Adipocyte (in vitro differentiated cells): Measurements from ENCODE around the gene NUDT7.

Experiments
- DNase-seq: peaks from one replicate; pipeline ENCODE4 v3.0.0-alpha.2; 2015; ENCODE audit warnings: low read depth
- H3K27me3 ChIP-seq: replicated peaks from 2 replicates; pipeline ENCODE4 v1.7.0; 2013; ENCODE audit warnings: mild to moderate bottlenecking, low read length, moderate library complexity; ENCODE audit not compliant: control insufficient read depth, insufficient read depth
- H3K36me3 ChIP-seq: 2 replicates; pipeline ENCODE4 v1.7.0; 2013; ENCODE audit warnings: low read length, mild to moderate bottlenecking, moderate library complexity; ENCODE audit not compliant: control insufficient read depth, insufficient read depth, severe bottlenecking
- H3K4me1 ChIP-seq: 2 replicates; pipeline ENCODE4 v1.7.0; 2013; ENCODE audit warnings: mild to moderate bottlenecking, low read length, moderate library complexity; ENCODE audit not compliant: control insufficient read depth, insufficient read depth
- H3K4me3 ChIP-seq: 2 replicates; pipeline ENCODE4 v1.7.0; 2013; ENCODE audit warnings: mild to moderate bottlenecking, low read length, moderate library complexity
- H3K9ac ChIP-seq: 2 replicates; pipeline ENCODE4 v1.7.0; 2013; ENCODE audit warnings: mild to moderate bottlenecking, low read length, moderate library complexity
- H3K9me3 ChIP-seq: 2 replicates; pipeline ENCODE4 v1.7.0; 2013; ENCODE audit warnings: mild to moderate bottlenecking, low read length, moderate library complexity; ENCODE audit not compliant: control insufficient read depth

The NUDT7 gene

DNA sequence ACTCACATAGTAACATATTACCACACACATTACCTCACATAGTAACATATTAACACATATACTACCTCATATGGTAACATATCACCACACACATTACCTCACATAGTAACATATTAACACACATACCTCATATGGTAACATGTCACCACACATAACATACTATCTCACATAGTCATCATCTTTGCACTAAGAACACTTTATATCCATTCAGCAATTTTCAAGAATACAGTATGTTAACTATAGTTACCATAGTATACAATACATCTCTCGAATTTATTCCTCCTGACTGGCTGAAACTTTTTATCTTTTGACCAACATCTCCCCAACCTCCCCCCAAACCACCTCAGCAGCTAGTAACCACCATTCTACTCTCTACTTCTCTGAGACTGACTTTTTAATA lies 7.6 kb downstream of the NUDT7 start:
- no peak for DNase-seq
- Histone ChIP-seq H3K36me3 (peaks cover 11% of the 10 kb centered on the region), H3K9ac (no peak overlapping the region), H3K4me1 (no peaks in the 10 kb centered on the region), H3K4me3 (no peak overlapping the region), H3K27me3 (no peaks in the 10 kb centered on the region), H3K9me3 (no peaks in the 10 kb centered on the region)

DNA sequence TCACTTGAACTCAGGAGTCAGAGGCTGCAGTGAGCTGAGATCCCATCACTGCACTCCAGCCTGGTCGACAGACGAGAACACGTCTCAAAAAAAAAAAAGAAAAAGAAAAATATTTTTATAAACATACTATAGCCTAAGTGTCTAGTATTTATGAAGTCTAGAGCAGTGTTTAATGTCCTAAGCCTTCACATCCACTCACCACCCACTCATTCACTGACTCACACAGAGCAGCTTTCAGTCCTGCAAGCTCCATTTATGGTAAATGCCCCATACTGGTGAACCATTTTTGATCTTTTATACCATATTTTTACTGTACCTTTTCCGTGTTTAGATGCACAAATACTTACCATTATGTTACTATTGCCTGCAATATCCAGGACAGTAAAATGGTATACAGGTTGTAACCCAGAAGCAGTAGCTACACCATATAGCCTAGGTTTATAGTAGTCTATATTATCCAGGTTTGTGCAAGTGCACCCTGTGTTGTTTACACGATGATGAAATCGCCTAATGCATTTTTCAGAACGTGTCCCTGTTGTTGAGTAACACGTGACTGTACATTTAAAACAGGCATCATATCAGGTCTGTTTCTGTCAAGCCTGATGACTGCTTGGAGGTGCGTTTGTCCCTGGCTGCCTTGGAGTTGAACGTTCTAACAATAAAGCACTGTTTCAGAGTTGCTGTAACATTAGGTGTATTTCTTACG lies 10.1 kb downstream of the NUDT7 start:
- Histone ChIP-seq H3K4me3 (no peak overlapping the region), H3K9ac (no peak overlapping the region), H3K36me3 (peaks cover 11% of the 10 kb centered on the region), H3K9me3 (no peaks in the 10 kb centered on the region), H3K27me3 (no peaks in the 10 kb centered on the region), H3K4me1 (no peaks in the 10 kb centered on the region)
- DNase-seq: no peak

DNA sequence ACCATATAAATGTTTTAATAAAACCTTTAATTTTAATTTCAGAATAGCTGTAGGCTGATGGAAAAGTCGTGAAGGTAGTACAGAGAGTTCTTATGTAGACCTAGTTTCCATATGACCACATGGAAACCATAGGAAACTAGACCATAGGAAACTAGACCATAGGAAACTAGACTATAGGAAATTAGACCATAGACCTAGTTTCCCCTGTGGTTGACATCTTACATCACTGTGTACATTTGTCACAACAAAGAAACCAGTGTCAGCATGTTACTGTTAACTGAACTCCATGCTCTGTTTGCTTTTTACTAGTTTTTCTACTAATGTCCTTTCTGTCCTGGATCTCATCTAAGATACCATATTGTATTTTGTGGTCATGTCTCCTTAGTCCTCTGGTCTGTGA lies 14.6 kb downstream of the NUDT7 start:
- Histone ChIP-seq H3K9ac (no peak overlapping the region), H3K9me3 (no peaks in the 10 kb centered on the region), H3K36me3 (peaks cover 5% of the 10 kb centered on the region), H3K4me3 (no peak overlapping the region), H3K4me1 (no peaks in the 10 kb centered on the region), H3K27me3 (no peaks in the 10 kb centered on the region)
- no peak for DNase-seq

DNA sequence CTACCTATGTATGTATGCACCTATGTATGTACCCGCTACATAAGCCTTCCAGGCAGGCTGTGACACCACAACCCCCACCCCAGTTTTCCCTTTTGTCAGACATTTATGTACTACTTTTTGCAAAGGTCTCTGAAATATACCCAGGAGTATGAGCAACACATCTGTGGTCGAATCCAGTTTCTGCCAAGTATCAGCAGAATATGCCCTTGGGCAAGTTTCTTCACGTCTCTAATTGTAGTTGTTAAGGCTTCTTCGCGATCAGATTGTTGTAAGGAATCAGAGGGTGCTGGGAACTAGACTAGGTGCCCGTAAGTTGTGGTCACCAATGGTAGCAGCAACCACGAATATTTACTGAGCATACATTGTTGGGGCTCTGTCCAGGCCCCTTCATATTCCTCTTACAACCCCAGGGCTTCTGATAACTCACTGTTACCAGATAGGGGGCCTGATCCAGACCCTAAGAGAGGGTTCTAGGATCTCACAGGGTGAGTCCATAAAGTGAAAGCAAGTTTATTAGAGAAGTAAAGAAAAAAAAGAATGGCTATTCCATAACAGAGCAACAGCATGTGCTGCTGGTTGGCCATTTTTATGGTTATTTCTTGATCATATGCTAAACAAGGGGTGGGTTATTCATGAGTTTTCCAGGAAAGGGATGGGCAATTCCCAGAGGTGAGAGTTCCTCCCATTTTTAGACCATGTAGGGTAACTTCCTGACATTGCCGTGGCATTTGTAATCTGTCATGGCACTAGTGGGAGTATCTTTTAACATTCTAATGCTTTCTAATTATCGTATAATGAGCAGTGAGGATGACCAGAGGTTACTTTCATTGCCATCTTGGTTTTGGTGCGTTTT lies 16.6 kb downstream of the NUDT7 start:
- Histone ChIP-seq H3K4me3 (no peak overlapping the region), H3K9ac (no peak overlapping the region), H3K36me3 (peaks cover 5% of the 10 kb centered on the region), H3K27me3 (no peaks in the 10 kb centered on the region), H3K4me1 (no peaks in the 10 kb centered on the region), H3K9me3 (no peaks in the 10 kb centered on the region)
- DNase-seq: no peak

DNA sequence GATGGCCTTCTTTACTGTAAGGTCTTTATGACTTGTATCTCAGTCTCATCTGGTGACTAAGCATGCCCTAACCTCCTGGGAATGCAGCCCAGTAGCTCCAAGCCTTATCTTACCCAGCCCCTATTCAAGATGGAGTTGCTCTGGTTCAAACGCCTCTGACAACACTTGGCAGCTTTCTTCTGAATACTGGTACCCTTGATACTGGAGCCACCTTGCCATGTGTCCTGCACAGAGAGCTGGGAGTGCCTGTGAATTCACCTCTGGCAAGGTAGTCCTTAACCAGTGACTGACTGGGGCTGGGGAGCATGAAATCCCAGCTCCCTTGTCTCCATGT lies 17.2 kb downstream of the NUDT7 start:
- H3K4me1 ChIP-seq: no peaks in the 10 kb centered on the region
- DNase-seq: no peak
- H3K27me3 ChIP-seq: no peaks in the 10 kb centered on the region
- H3K9ac ChIP-seq: no peak overlapping the region
- peaks cover 5% of the 10 kb centered on the region for H3K36me3 ChIP-seq
- H3K9me3 ChIP-seq: no peaks in the 10 kb centered on the region
- no peak overlapping the region for H3K4me3 ChIP-seq

DNA sequence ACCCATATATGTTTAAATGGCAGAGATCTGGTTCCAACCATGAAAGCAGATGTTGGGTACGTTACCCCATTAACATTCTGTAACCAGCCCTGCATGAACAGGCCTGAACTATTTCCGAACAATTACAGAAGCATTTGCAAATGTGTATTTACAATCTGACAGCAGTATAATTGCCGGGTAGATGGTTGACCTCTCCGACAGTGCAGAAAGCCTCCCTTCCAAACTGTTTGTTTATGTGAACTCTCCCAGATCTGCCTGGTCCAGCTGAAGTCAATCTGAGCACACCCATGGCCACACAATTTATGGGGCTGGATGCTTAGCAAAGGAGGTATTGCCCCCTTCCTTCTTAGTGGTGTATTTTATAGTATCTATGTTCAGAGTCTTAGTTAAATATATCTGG lies 21.8 kb downstream of the NUDT7 start:
- Histone ChIP-seq H3K4me1 (peaks cover 29% of the 10 kb centered on the region), H3K27me3 (no peaks in the 10 kb centered on the region), H3K9ac (no peak overlapping the region), H3K36me3 (no peaks in the 10 kb centered on the region), H3K4me3 (no peak overlapping the region), H3K9me3 (no peaks in the 10 kb centered on the region)
- no peak for DNase-seq

DNA sequence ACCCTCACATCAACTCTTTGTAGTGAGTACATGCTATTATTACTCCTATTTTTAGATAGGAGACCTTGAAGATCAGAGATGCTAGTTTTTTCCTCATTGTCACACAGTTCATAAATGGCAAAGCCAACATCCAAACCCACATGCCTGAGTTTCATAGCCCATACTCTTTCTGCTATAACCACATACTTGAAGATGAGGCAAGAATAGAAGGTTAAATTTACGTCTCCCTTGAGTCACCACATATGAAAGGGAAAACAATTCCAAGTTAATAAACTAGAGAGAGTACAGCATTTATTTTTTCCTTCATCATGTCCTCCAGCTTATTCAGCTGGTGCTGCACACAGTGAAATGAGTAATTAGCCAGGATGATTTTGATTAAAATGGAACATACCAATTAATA lies 23.7 kb downstream of the NUDT7 start:
- no peaks in the 10 kb centered on the region for H3K9me3 ChIP-seq
- peaks cover 7% of the 10 kb centered on the region for H3K27me3 ChIP-seq
- no peak overlapping the region for H3K4me3 ChIP-seq
- no peak overlapping the region for H3K9ac ChIP-seq
- peaks cover 29% of the 10 kb centered on the region for H3K4me1 ChIP-seq
- no peaks in the 10 kb centered on the region for H3K36me3 ChIP-seq
- DNase-seq: no peak

DNA sequence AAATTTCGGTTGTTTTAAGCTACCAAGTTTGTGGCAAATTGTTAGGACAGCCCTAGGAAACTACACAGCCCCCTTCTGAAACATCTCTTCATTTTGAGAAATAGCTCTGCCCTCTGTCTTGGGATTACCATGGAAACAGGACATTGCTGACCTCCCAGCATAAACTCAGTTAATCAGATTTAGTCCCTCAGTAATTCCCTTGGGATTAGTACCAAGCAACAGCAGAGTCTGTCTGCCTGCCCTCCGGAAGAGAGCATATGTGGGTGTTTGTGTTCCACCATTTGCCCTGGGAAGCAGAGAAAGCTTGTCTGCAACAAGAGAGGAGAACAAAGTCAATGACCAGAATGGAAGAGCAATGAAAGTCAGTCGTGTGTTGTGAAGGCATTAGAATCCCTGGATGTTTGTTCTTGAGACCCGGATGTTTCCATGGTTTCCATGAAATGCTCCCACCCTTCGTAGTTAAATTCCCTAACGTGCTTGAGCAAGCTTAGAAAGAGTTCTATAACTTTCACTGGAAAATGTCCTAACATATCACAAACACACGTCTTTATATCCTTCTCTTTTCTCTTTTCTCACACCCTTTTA lies 26.2 kb downstream of the NUDT7 start:
- no peak for DNase-seq
- no peak overlapping the region for H3K9ac ChIP-seq
- H3K4me1 ChIP-seq: peaks cover 29% of the 10 kb centered on the region
- no peaks in the 10 kb centered on the region for H3K36me3 ChIP-seq
- no peak overlapping the region for H3K4me3 ChIP-seq
- H3K9me3 ChIP-seq: no peaks in the 10 kb centered on the region
- peaks cover 7% of the 10 kb centered on the region for H3K27me3 ChIP-seq

DNA sequence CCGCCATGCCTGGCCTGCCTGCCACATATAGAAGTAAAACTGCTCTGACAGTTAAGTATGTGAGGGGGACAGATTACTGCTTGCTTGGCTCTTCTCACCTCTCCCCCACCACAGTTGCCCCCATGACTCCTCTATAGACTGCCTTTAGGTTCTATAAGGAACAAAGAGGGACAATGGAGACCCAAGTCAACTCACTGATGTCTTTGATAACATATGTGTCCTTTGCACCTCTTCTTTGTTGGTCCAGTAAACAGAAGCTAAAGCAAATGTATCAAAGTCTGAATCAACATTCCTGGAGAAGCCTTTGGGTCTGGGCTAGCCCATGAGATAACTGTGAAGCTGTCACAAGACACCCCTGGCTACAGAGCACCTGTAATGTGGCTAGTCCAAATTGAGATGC lies 27.1 kb downstream of the NUDT7 start:
- Histone ChIP-seq H3K9me3 (no peaks in the 10 kb centered on the region), H3K4me3 (no peak overlapping the region), H3K27me3 (peaks cover 7% of the 10 kb centered on the region), H3K9ac (no peak overlapping the region), H3K4me1 (peaks cover 29% of the 10 kb centered on the region), H3K36me3 (no peaks in the 10 kb centered on the region)
- no peak for DNase-seq

DNA sequence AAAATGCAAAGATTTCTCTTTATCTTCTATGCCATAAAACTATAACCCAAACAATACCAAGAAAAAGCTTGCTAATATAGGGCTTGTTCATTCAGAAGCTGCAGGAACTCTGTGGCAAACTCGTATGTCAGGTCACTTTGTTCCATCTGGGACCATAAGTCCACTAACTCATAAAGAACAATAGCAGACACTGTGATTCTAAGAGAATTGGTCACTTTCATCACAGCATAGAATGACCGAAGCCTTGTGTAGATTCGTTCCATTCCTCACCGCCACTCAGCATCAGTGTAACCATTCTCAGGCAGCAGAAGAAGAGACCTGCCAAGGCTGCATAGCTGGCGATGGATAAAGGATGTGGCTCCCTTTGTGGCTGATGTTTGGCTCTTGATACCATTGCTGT lies 35.7 kb downstream of the NUDT7 start:
- H3K36me3 ChIP-seq: no peaks in the 10 kb centered on the region
- DNase-seq: no peak
- H3K4me3 ChIP-seq: no peak overlapping the region
- peaks cover 24% of the 10 kb centered on the region for H3K4me1 ChIP-seq
- H3K27me3 ChIP-seq: no peaks in the 10 kb centered on the region
- no peak overlapping the region for H3K9ac ChIP-seq
- H3K9me3 ChIP-seq: no peaks in the 10 kb centered on the region

DNA sequence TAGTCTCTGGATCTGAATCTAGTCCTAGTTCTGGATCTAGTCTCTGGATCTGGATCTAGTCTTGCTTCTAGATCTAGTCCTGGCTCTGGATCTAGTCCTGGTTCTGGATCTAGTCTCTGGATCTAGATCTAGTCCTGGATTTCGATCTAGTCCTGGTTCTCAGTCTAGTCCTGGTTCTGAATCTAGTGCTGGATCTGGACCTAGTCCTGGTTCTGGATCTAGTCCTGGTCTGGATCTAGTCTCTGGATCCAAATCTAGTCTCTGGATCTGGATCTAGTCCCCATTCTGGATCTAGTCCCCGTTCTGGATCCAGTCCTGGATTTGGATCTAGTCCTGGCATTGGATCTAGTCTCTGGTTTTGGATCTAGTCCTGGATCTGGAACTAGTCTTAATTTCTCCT lies 36.2 kb downstream of the NUDT7 start:
- Histone ChIP-seq H3K9me3 (no peaks in the 10 kb centered on the region), H3K4me3 (no peak overlapping the region), H3K9ac (no peak overlapping the region), H3K4me1 (peaks cover 27% of the 10 kb centered on the region), H3K27me3 (no peaks in the 10 kb centered on the region), H3K36me3 (no peaks in the 10 kb centered on the region)
- DNase-seq: no peak
